NCI-H1092 treated with DMSO at 0.1 percent for 48 hours (cell line): ENCODE results near the gene MEF2D.

Experiments used
- DNase-seq: peaks from one replicate; lab custom pipeline; 2025; lab: John Stamatoyannopoulos, UW

Gene MEF2D

GRCh38 chr1:156439777-156440183 lies 60.8 kb downstream of the MEF2D start:
- no peak for DNase-seq

GRCh38 chr1:156439036-156439776 lies 61.4 kb downstream of the MEF2D start:
- DNase-seq: no peak

DNA sequence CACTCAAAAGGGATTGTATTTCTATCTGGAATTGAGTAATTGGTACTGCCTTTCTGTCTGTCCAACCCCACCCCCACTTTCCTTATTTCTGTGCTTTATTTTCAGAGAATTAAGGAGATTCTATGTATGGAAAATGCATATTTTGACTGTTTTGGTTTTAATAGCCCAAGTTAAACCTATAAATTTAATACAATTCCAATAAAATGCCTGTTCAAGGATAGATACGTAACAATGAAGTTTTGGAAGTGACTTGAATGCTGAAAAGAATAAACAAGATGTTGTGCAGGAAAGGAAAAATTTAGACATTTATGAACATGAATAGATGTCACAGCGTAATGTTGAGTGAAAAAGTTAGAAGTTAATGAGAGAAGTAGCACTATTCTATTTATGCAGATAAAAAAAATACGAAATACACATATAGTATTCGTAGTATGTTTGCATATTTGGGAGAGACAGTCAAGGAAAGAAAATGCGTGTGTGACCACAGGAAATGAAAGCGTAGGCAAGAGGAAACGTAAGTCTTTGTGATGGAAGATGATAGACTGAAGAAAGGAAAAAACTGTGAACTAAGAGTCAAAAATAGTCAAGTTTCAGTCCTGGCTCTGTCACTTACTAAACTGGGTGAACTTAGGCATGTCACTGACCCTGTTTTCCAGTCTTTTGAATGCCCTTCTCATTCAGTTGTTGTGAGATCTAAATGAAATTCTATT lies 62.1 kb downstream of the MEF2D start:
- no peak for DNase-seq

GRCh38 chr1:156437037-156437867 lies 63.3 kb downstream of the MEF2D start:
- no peak for DNase-seq

DNA sequence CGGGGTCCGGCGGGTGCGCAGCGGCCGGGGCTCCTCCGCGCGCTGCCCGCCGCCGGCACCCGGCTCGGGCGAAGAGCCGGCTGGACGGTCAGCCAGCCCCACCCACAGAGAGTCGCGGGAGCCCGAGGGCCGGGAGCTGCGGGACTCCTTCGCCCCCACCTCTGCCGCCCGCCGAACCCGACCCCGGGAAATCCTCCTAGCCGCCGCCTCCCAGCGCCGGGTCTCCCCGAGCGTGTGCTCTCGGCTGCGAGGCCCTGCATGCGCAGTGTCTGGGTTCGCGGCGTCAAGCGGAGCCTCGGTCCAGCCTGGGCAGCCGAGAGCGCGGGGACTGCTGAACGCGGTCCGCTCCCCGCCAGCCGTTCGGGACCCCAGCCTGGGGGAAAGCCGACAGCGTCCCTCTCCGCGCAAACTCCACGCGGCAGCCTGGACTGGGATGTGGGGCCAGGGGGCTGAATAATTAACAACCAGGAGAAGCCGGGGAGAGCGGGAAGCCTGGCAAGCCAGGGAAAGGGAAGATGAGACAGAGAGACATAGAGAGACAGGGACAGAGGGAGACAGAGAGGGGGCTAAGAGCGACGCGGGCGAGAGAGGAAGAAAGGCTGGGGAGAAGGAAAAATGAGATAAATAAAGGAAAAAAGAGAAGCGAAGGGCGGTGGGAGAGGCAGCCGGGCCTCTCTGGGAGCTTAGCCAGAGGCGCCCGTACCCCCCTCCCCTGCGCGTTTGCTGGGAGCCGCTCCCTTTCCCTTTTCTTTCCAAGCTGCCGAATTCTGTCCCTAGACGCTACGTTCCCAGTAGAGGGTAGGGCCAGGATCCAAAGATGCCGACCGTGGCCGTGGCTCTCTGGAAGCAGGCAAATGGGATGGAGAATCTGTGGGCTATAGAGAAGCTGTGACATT lies 64.2 kb downstream of the MEF2D start:
- peak; percentile 17 for DNase-seq

DNA sequence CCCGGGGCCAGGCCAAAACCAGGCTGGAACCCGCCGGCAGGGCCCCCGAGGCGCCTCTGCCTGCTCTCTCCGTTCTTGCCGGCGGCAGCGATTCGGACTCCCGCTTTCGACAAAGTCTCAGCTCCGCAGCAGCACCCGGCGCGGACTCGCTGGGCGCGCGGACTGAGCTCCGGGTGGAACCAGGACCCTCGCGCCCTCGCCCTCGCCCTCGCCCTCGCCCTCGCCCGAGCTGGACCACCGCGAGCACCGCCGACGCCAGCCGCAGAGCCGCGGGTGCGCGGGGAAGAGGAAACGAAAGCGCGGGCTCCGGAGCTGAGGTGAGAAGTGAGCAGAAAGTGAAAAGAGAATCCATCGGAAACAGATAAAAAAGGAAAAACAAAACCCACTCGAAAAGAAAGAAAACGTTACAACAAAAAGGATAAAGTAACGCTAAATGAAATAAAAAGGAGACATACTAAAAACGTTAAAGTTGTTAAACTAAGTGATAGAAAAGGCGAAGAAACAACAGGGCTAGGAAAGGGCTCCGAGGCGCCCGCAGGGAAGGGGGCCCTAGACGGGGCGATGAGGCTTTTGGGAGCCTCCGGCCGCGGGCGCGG lies 64.9 kb downstream of the MEF2D start:
- no peak for DNase-seq

DNA sequence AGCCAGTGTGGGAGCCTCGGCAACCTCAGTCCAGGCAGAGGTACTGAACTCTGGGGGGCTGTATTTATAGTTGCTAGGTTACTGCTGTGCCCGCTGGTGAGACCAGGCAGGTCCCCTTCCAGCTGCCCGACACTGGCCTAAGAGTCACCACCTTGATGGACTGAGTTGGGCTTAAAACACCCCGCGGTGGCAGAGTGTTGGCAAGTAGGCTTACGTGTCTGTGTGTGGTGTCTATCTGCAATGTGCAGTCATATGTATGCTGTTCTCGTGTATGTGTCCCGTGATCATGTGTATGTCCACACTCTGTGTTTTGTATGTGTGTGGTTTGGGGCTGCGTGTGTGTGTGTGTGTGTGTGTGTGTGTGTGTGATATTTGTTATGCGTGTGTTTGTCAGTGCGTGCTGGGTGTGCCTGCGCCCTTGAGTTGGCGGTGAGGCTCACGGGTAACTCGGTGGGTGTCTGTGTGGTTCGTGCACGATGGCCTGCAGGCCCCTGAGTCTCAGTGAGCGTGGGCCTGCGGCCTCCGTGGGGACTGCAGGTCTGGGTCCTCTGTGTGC lies 65.5 kb downstream of the MEF2D start:
- no peak for DNase-seq

DNA sequence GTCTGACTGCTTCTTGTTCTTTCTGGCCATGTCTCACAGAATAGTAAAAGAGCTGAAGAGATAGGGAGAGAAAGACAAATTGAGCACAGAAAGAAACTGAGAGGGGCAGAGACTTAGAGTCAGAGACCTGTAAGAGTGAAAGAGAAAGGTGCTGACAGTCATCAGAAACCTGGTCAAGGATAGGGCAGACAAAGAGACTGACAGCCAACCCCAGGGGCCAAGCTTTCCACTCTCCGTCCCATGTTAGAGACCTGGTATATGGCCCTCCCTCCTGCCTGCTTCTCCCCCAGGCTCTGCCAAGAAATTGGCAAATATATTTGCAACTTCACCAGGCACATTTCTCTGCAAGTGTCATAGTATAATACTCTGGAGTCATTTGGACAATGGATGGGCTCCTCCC lies 67.0 kb downstream of the MEF2D start:
- DNase-seq: no peak

- no peak for DNase-seq
Measured at GRCh38 chr1:156433032-156433431, 67.5 kb downstream of the MEF2D start.

- DNase-seq: no peak
Measured at GRCh38 chr1:156432669-156433018, 67.9 kb downstream of the MEF2D start.

DNA sequence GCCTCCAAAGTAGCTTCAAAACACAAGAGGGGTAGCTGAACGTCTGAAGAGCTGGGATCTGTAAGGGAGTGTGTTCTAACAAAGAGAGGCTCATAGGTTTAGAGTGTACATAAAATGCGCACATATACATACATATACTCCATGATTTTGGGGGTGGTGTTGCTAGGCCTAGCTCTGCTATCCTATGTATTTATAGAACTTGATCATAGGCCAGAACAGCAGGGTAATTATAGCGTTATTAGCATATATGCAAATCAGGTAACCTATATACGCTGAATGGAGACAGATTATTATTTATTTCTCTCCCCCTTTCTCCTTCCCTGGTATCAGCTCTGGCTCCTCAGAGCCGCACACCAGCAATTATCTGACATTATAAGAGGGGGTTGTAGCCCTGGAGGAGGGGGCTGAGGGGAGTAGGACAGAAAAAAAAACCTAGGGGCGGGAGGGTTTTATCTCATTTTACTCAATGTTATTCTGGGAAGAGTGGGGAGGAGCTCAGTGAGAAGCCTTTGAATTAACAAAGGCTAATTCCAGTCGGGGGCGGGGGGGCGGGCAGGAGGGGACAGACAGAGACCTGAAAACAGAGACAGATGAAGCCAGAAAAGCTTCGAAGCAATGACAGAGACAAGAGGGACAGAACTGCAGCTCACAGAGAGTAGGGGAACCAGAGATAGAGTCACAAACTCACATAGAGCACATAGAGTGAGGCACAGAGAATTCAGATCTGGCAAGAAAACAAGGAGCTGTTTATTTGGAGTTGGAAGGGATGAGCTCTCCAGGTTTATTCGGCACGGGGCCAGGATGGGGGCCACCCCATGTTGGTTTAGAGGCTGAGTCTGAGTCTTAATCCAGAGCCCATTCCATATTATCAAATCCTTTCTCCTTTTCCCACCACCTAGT lies 68.6 kb downstream of the MEF2D start:
- peak; percentile 2 for DNase-seq

DNA sequence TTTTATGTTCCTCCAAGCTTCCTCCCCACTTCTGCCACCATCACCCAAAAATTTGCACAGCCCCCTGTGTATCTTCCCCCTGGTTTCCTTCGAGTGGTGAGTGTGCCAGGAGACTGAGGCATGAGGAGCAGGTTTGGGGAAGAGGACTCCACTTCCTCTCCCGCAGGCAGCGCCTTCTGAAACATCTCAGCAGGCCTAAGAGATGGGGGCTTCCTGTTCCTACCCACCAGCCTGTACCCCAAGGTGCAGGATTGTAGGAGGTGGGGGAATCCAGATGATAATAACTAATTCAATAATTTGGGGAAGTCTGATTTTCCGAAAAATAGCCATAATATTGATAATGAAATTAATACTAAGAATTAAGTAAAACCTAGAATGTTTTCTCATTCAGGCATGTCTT lies 69.2 kb downstream of the MEF2D start:
- no peak for DNase-seq

- no peak for DNase-seq
Measured at GRCh38 chr1:156430866-156431265, 69.7 kb downstream of the MEF2D start.

DNA sequence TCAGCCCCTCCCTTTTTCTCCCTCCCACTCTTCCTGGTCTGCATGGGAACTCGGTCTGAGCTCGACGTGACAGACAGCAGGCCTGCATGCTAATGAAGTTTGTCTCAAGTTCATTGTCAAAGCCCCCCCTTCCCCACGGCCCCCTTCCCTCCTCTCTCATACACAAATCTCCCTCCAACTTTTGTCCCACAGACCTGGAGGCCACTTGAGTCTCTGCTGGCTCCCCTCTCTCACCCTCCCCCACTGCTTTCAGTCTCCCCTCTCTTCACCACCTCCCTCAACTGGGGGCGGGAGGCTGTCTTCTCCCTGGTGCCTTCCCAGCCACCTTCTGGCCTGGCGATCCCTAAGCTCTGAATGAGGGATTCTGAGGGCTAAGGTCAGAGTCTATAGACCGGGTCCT lies 70.3 kb downstream of the MEF2D start:
- no peak for DNase-seq

DNA sequence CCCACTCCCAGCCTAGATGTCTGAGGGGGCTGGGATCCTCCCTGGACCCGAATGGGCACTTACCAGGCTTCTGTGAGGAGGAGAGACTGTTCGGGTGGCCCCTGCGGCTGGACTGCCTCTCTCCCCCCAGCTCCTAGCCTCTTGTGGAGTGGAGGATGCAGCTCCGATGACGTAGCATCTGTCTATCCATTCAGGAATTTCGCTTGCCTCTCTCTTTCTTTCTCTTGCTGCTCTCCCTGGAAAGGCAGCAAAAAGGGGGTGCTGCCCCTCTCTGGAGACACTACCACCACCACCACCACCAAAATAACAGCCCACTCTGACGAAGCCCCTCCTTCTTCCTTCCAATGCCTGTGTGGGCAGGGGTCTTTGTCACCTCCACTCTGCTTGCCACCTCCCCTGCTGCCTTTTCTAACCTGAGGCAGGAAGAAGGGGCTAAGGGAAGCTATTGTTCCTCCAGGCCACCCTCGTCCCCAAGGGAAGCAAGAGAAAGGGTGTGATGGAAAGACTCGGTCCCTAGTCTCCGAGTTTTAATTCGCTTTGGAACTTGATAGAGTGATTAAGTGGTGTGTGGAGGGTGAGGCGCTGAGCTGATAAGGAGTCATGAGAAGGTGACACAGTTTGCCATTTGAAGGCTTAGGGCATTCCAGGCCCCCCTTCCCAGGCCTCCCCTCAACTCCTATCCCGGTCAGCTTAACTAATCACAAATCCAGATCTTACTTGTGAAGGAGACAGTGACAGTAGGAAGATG lies 71.1 kb downstream of the MEF2D start:
- DNase-seq: no peak

- no peak for DNase-seq
Measured at GRCh38 chr1:156428746-156429288, 71.8 kb downstream of the MEF2D start.

GRCh38 chr1:156427957-156428356 lies 72.6 kb downstream of the MEF2D start:
- DNase-seq: no peak

- DNase-seq: no peak
Measured at GRCh38 chr1:156425943-156426342, 74.6 kb downstream of the MEF2D start.

DNA sequence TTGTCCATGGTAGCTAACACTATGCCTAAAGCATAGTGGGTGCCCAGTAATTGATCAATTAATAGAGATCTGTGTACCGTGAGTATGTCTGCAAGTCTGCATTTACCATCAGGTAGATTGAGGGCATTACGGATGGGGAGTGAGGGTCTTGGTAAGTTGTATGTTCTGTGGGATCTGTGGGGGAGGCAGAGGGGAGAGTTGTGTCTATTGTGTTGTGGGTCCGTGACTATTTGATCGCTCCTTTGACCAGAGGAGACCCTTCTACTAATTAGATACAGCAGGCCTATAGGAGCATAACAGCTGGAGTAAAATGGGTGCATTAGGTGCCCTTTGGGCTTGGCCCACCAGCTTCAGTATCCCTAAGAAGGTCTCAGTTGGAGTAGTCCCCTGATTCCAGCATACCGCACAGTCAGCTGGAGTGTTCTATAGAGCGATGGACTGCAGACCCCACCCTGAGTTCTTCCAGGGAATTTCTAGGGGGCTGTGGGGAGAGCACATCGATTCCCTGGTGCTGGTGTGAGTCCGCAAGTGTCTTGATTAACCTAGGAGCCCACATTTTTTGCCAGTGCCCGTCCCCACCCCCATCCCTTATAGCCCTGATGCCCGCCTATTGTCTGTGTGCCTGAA lies 75.7 kb downstream of the MEF2D start:
- DNase-seq: no peak
